NOMO-1 (cell line): ENCODE data around the gene ZBTB40.

Experiments
- DNase-seq, 2 experiments: peaks; one replicate each; lab custom pipeline; 2025; ENCODE audit not compliant: unreplicated experiment in 2 of 2; lab: John Stamatoyannopoulos, UW

The ZBTB40 gene

GRCh38 chr1:22503721-22504410, 52.2 kb downstream of the ZBTB40 start:
- no peak for DNase-seq

- DNase-seq = no peak
These were observed 54.6 kb downstream of the ZBTB40 start for GRCh38 chr1:22506130-22506692.

- DNase-seq = no peak
These were observed 55.9 kb downstream of the ZBTB40 start for GRCh38 chr1:22507587-22507986.

GRCh38 chr1:22508329-22508728, 56.7 kb downstream of the ZBTB40 start:
- no peak for DNase-seq

- no peak for DNase-seq
These were observed 57.3 kb downstream of the ZBTB40 start for GRCh38 chr1:22508991-22509390.

- no peak for DNase-seq
These were observed 58.2 kb downstream of the ZBTB40 start for GRCh38 chr1:22509815-22510214.

GRCh38 chr1:22512873-22513272, 61.2 kb downstream of the ZBTB40 start:
- DNase-seq = no peak

GRCh38 chr1:22516906-22517571, 65.4 kb downstream of the ZBTB40 start:
- DNase-seq = no peak

- no peak for DNase-seq
These were observed 66.3 kb downstream of the ZBTB40 start for GRCh38 chr1:22517956-22518355.

GRCh38 chr1:22518379-22518778, 66.7 kb downstream of the ZBTB40 start:
- no peak for DNase-seq

- no peak for DNase-seq
These were observed 69.2 kb downstream of the ZBTB40 start for GRCh38 chr1:22520871-22521270.

- no peak for DNase-seq
These were observed 70.0 kb downstream of the ZBTB40 start for GRCh38 chr1:22521692-22522091.

- DNase-seq = no peak
These were observed 70.6 kb downstream of the ZBTB40 start for GRCh38 chr1:22522221-22522743.

GRCh38 chr1:22524481-22524880, 72.8 kb downstream of the ZBTB40 start:
- no peak for DNase-seq

- no peak for DNase-seq
These were observed 73.6 kb downstream of the ZBTB40 start for GRCh38 chr1:22525211-22525610.

- no peak for DNase-seq
These were observed 74.0 kb downstream of the ZBTB40 start for GRCh38 chr1:22525646-22526045.

- DNase-seq = no peak
These were observed 74.4 kb downstream of the ZBTB40 start for GRCh38 chr1:22526098-22526497.

- DNase-seq = no peak
These were observed 75.0 kb downstream of the ZBTB40 start for GRCh38 chr1:22526677-22527076.

- DNase-seq = no peak
These were observed 75.5 kb downstream of the ZBTB40 start for GRCh38 chr1:22527122-22527521.

GRCh38 chr1:22527555-22528296, 76.1 kb downstream of the ZBTB40 start:
- no peak for DNase-seq

- DNase-seq = no peak
These were observed 76.8 kb downstream of the ZBTB40 start for GRCh38 chr1:22528451-22528850.
